Panc1 (cell line): ENCODE measurements around the gene ATP2A3. TPM values are rescaled to one million over a fixed set of nuclear protein-coding genes. Genes with fewer than 3 reads are reported as not detected.

Experiments used
- ATAC-seq: fragments of 200-7000 bp; cut with Tn5 transposase; 2 replicates; pipeline ENCODE4 v1.9.1; 2020; ENCODE audit warnings: mild to moderate bottlenecking, moderate library complexity
- BruUV-seq: library from RNA; stranded (reverse); fragments of 400-500 nt; replicated peaks from 2 replicates; lab custom pipeline; 2021; lab: Mats Ljungman, UMichigan
- CTCF ChIA-PET: fragments of 300-600 bp; sonication (Branson Sonifier 250); formaldehyde crosslinking; loops from one replicate; lab custom pipeline; 2022; ENCODE audit warnings: antibody characterized with exemption; lab: Charles Lee
- POLR2A ChIA-PET: fragments of 300-600 bp; sonication (Branson Sonifier 250); formaldehyde crosslinking; loops from one replicate; lab custom pipeline; 2022; ENCODE audit warnings: antibody characterized with exemption; lab: Charles Lee
- DNase-seq: peaks from one replicate; pipeline ENCODE4 v3.0.0-alpha.2; 2010; ENCODE audit warnings: low read depth, low spot score
- H3K27ac ChIP-seq: 2 replicates; pipeline ENCODE4 v1.5.1; 2011; ENCODE audit warnings: mild to moderate bottlenecking, low read length, inconsistent platforms
- H3K27me3 ChIP-seq: fragments of 200-500 bp; sonication (Bioruptor generic); 2 replicates; pipeline ENCODE4 v1.6.0; 2014; ENCODE audit warnings: low read length, inconsistent platforms; ENCODE audit not compliant: control insufficient read depth, insufficient read depth
- H3K36me3 ChIP-seq: fragments of 200-500 bp; sonication (Bioruptor generic); 2 replicates; pipeline ENCODE4 v1.5.1; 2014; ENCODE audit warnings: inconsistent platforms, mild to moderate bottlenecking, low read length, moderate library complexity; ENCODE audit not compliant: control insufficient read depth, insufficient read depth
- H3K4me1 ChIP-seq: 2 replicates; pipeline ENCODE4 v1.5.1; 2011; ENCODE audit warnings: inconsistent platforms, mild to moderate bottlenecking, low read length, moderate library complexity; ENCODE audit not compliant: control insufficient read depth, insufficient read depth
- H3K4me3 ChIP-seq, 2 experiments: 2 replicates each; pipeline ENCODE4 v1.5.1; 2011 to 2012; ENCODE audit warnings: low read depth in 2 of 2, low read length in 2 of 2, mild to moderate bottlenecking in 2 of 2, inconsistent platforms in 1 of 2, moderate library complexity in 1 of 2
- H3K9me3 ChIP-seq: fragments of 200-500 bp; sonication (Bioruptor generic); 2 replicates; pipeline ENCODE4 v1.5.1; 2014; ENCODE audit warnings: low read depth, mild to moderate bottlenecking, inconsistent platforms, low read length, moderate library complexity; ENCODE audit not compliant: control insufficient read depth, insufficient read depth
- CTCF ChIP-seq: fragments of 450-650 bp; IDR thresholded peaks from 2 replicates; pipeline ENCODE4 v1.5.1; 2017; ENCODE audit warnings: mild to moderate bottlenecking
- POLR2AphosphoS5 ChIP-seq: IDR thresholded peaks from 2 replicates; pipeline ENCODE4 v1.6.1; 2012; ENCODE audit warnings: mild to moderate bottlenecking, low read depth, low read length, moderate library complexity
- REST ChIP-seq, 2 experiments: IDR thresholded peaks; 2 replicates each; pipeline ENCODE4 v1.6.1; 2011 to 2012; ENCODE audit warnings: low read depth in 2 of 2, control low read depth in 1 of 2, low read length in 1 of 2, mild to moderate bottlenecking in 1 of 2, moderate library complexity in 1 of 2; ENCODE audit not compliant: insufficient read depth in 1 of 2
- SIN3A ChIP-seq: IDR thresholded peaks from 2 replicates; pipeline ENCODE4 v1.6.1; 2012; ENCODE audit warnings: low read depth, mild to moderate bottlenecking, low read length, moderate library complexity, borderline replicate concordance; ENCODE audit not compliant: insufficient read depth
- TCF7L2 ChIP-seq: IDR thresholded peaks from 2 replicates; pipeline ENCODE4 v1.6.1; 2011; ENCODE audit warnings: mild to moderate bottlenecking, low read depth, low read length, inconsistent platforms
- in situ Hi-C: cut with HindIII; loops from 2 replicates; pipeline ENCODE4 v1.10.0; 2016; ENCODE audit warnings: low sequenced_read_pairs, low pct_unique_long_range_greater_than_20kb
- intact Hi-C: fragments of 100-400 bp; cut with micrococcal nuclease; formaldehyde crosslinking; loops from one replicate; pipeline ENCODE4 v1.10.0; 2022; ENCODE audit not compliant: unreplicated experiment
- total RNA-seq: library from RNA; stranded (reverse); gene quantifications from one replicate; pipeline ENCODE4 v1.2.1, GENCODE V29; 2021; ENCODE audit not compliant: unreplicated experiment

Gene ATP2A3
- total RNA-seq, 1 experiment from 2014 or later = 29.7 TPM

GRCh38 chr17:3915995-3916696 is 48.1 kb downstream of the ATP2A3 start, which contains the start of gene P2RX1:
Gene P2RX1 (minus strand): TSS chr17:3916465. CDS start chr17:3916225, 240 bp downstream.
- ChIA-PET CTCF (no interaction called here), POLR2A (no interaction called here)
- no peak within 1 kb of the TSS for H3K4me3 ChIP-seq
- H3K27ac ChIP-seq = no peak within 1 kb of the TSS
- in situ Hi-C loops (no loop called here), intact Hi-C loops (no loop called here)
- H3K9me3 ChIP-seq = no peaks in the 10 kb centered on the region
- no peaks in the 10 kb centered on the region for H3K36me3 ChIP-seq
- ATAC-seq (no peak), DNase-seq (no peak)
- H3K4me1 ChIP-seq = no peaks in the 10 kb centered on the region; the same call in 1 of the 2 replicates
- H3K27me3 ChIP-seq = no peaks in the 10 kb centered on the region
- BruUV-seq = no TSS peak
- TF ChIP-seq REST (IDR thresholded peaks at IDR 0.05; ENCODE audit: insufficient read depth in 1 of 2, low read depth in 2 of 2, low read length in 1 of 2) (no peak), SIN3A (no peak), TCF7L2 (no peak), CTCF (no peak), POLR2AphosphoS5 (no peak)

- H3K4me3 ChIP-seq = no peak overlapping the region
- in situ Hi-C loops (no loop called here), intact Hi-C loops (no loop called here)
- no peaks in the 10 kb centered on the region for H3K27me3 ChIP-seq
- no peaks in the 10 kb centered on the region for H3K36me3 ChIP-seq
- H3K4me1 ChIP-seq = no peaks in the 10 kb centered on the region; the same call in 1 of the 2 replicates
- ChIA-PET CTCF (no interaction called here), POLR2A (no interaction called here)
- TF ChIP-seq TCF7L2 = no peak
- TF ChIP-seq CTCF = no peak
- no peak for ATAC-seq
- no peak overlapping the region for H3K27ac ChIP-seq
- no peak for DNase-seq
- no TSS peak for BruUV-seq
- no peaks in the 10 kb centered on the region for H3K9me3 ChIP-seq
Measured at GRCh38 chr17:3915581-3915994, 48.6 kb downstream of the ATP2A3 start.
